DND-41 (cell line): ENCODE data around the gene PXMP4.

ENCODE experiments used
- EZH2 ChIP-seq: IDR thresholded peaks from 3 replicates; pipeline ENCODE4 v1.6.1; 2012; ENCODE audit warnings: borderline replicate concordance, low read depth, mild to moderate bottlenecking, moderate library complexity, low read length, inconsistent platforms; ENCODE audit not compliant: severe bottlenecking
- TF ChIP-seq, protein P1 (sequence below): IDR thresholded peaks from 2 replicates; pipeline ENCODE4 v1.5.1; 2012; ENCODE audit warnings: borderline replicate concordance, low read length, moderate library complexity, mild to moderate bottlenecking; ENCODE audit not compliant: poor library complexity, severe bottlenecking; ENCODE audit errors: extremely low read depth

DNA sequence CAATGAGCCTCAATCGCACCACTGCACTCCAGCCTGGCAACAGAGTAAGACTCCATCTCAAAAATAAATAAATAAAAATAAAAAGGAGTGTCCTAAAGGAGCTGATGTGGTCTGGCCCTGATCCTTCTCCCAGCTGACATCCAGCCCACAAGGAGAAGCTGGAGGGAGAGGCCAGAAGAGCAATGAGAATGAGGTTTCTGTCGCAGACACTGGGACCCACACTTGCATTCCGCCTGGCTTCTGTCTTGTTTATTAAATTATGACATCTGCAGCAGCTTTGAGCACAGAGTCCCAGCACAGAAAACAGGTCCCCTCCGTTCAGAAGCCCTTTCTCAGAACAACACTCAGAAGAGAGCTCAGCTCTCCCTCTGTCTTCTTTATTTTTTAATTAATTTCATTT is 23.7 kb downstream of the PXMP4 start:
- TF ChIP-seq, protein P1, sequence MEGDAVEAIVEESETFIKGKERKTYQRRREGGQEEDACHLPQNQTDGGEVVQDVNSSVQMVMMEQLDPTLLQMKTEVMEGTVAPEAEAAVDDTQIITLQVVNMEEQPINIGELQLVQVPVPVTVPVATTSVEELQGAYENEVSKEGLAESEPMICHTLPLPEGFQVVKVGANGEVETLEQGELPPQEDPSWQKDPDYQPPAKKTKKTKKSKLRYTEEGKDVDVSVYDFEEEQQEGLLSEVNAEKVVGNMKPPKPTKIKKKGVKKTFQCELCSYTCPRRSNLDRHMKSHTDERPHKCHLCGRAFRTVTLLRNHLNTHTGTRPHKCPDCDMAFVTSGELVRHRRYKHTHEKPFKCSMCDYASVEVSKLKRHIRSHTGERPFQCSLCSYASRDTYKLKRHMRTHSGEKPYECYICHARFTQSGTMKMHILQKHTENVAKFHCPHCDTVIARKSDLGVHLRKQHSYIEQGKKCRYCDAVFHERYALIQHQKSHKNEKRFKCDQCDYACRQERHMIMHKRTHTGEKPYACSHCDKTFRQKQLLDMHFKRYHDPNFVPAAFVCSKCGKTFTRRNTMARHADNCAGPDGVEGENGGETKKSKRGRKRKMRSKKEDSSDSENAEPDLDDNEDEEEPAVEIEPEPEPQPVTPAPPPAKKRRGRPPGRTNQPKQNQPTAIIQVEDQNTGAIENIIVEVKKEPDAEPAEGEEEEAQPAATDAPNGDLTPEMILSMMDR = no peak
- no peak for TF ChIP-seq EZH2
